A673 (cell line): ENCODE measurements around the gene NHLRC4. TPM values are rescaled to one million over a fixed set of nuclear protein-coding genes. Genes with fewer than 3 reads are reported as not detected.
A peak's percentile ranks its signal among the peaks of the same experiment; 100 is the strongest.

Experiments used
- BruUV-seq: library from RNA; stranded (reverse); fragments of 400-500 nt; replicated peaks from 2 replicates; lab custom pipeline; 2021; lab: Mats Ljungman, UMichigan
- CTCF ChIA-PET: fragments of 300-600 bp; sonication (Branson Sonifier 250); formaldehyde crosslinking; loops from one replicate; lab custom pipeline; 2022; ENCODE audit warnings: antibody characterized with exemption; lab: Charles Lee
- POLR2A ChIA-PET: fragments of 300-600 bp; sonication (Branson Sonifier 250); formaldehyde crosslinking; loops from one replicate; lab custom pipeline; 2022; ENCODE audit warnings: antibody characterized with exemption; ENCODE audit not compliant: low non-redundant PET; lab: Charles Lee
- DNase-seq: peaks from one replicate; pipeline ENCODE4 v3.0.0-alpha.2; 2015; ENCODE audit warnings: low spot score
- H3K27ac ChIP-seq: fragments of 200-600 bp; sonication (generic); 2 replicates; pipeline ENCODE4 v1.5.1; 2016; ENCODE audit warnings: mixed run types, low read depth, mild to moderate bottlenecking, mixed read lengths, antibody characterized with exemption, low read length; ENCODE audit not compliant: poor library complexity, severe bottlenecking
- H3K27me3 ChIP-seq: fragments of 200-600 bp; sonication (generic); replicated peaks from 2 replicates; pipeline ENCODE4 v1.6.1; 2017; ENCODE audit warnings: mixed run types, low read depth, mild to moderate bottlenecking, mixed read lengths, antibody characterized with exemption, low read length; ENCODE audit not compliant: insufficient read depth, poor library complexity
- H3K36me3 ChIP-seq: fragments of 200-600 bp; sonication (generic); 2 replicates; pipeline ENCODE4 v1.6.1; 2016; ENCODE audit warnings: mixed run types, mild to moderate bottlenecking, mixed read lengths, antibody characterized with exemption, low read length; ENCODE audit not compliant: insufficient read depth, poor library complexity, severe bottlenecking
- H3K4me1 ChIP-seq: fragments of 200-600 bp; sonication (generic); 2 replicates; pipeline ENCODE4 v1.6.1; 2017; ENCODE audit warnings: mixed run types, mild to moderate bottlenecking, mixed read lengths, antibody characterized with exemption, low read length; ENCODE audit not compliant: insufficient read depth, poor library complexity, severe bottlenecking
- H3K4me3 ChIP-seq: fragments of 200-600 bp; sonication (generic); 2 replicates; pipeline ENCODE4 v1.5.1; 2016; ENCODE audit warnings: low read depth, mixed run types, mild to moderate bottlenecking, mixed read lengths, low read length; ENCODE audit not compliant: poor library complexity, severe bottlenecking
- H3K9me3 ChIP-seq: fragments of 200-600 bp; sonication (generic); 2 replicates; pipeline ENCODE4 v1.6.1; 2016; ENCODE audit warnings: mixed run types, low read depth, mild to moderate bottlenecking, mixed read lengths, antibody characterized with exemption, low read length; ENCODE audit not compliant: poor library complexity, severe bottlenecking
- CTCF ChIP-seq: fragments of 300-800, 200-600 bp; sonication (generic); conservative IDR thresholded peaks from 2 replicates; pipeline ENCODE4 v1.5.1; 2017; ENCODE audit warnings: low read depth, mild to moderate bottlenecking, antibody characterized with exemption, low read length, moderate library complexity, mixed read lengths
- EZH2 ChIP-seq: fragments of 200-600 bp; sonication (generic); IDR thresholded peaks from 2 replicates; pipeline ENCODE4 v1.6.1; 2017; ENCODE audit warnings: borderline replicate concordance, low read depth, mild to moderate bottlenecking, mixed read lengths, antibody characterized with exemption, low read length; ENCODE audit not compliant: poor library complexity, severe bottlenecking
- intact Hi-C: fragments of 100-400 bp; cut with micrococcal nuclease; formaldehyde crosslinking; loops from one replicate; pipeline ENCODE4 v1.10.0; 2022; ENCODE audit not compliant: unreplicated experiment
- total RNA-seq: library from RNA; stranded (reverse); gene quantifications from 2 replicates; pipeline ENCODE4 v1.2.3, GENCODE V29; 2021

Gene NHLRC4
- total RNA-seq, 1 experiment from 2014 or later = 0.21 TPM

- no peaks in the 10 kb centered on the region for H3K36me3 ChIP-seq
- ChIA-PET CTCF (no interaction called here), POLR2A (no interaction called here)
- no TSS peak for BruUV-seq
- H3K27me3 ChIP-seq = no peaks in the 10 kb centered on the region
- no peak overlapping the region for H3K4me3 ChIP-seq
- no peak for TF ChIP-seq EZH2
- TF ChIP-seq CTCF = 0 out of 2 replicates have a peak, but pooled peaks have one; percentile 17
- no peak for DNase-seq
- no peak overlapping the region for H3K27ac ChIP-seq
- H3K4me1 ChIP-seq = no peaks in the 10 kb centered on the region
- intact Hi-C loops = no loop called here
- no peaks in the 10 kb centered on the region for H3K9me3 ChIP-seq
These were observed 29.1 kb upstream of the NHLRC4 start for GRCh38 chr16:537415-538335.

GRCh38 chr16:539901-540530 is 26.8 kb upstream of the NHLRC4 start:
- Histone ChIP-seq H3K27ac (no peak overlapping the region), H3K36me3 (no peaks in the 10 kb centered on the region), H3K4me1 (no peaks in the 10 kb centered on the region), H3K9me3 (no peaks in the 10 kb centered on the region), H3K4me3 (no peak overlapping the region), H3K27me3 (no peaks in the 10 kb centered on the region)
- BruUV-seq = no TSS peak
- intact Hi-C loops = no loop called here
- POLR2A ChIA-PET = no interaction called here
- CTCF ChIA-PET = no interaction called here
- TF ChIP-seq CTCF (no peak), EZH2 (no peak)
- no peak for DNase-seq

- CTCF ChIA-PET = no interaction called here
These were observed 26.0 kb upstream of the NHLRC4 start for GRCh38 chr16:540645-541340.

More at GRCh38 chr16:540645-541340, 26.0 kb upstream of the NHLRC4 start:
- BruUV-seq = no TSS peak
- Histone ChIP-seq H3K4me1 (no peaks in the 10 kb centered on the region), H3K4me3 (no peak overlapping the region), H3K27ac (no peak overlapping the region), H3K36me3 (no peaks in the 10 kb centered on the region), H3K27me3 (no peaks in the 10 kb centered on the region), H3K9me3 (no peaks in the 10 kb centered on the region)
- TF ChIP-seq CTCF (no peak), EZH2 (no peak)
- intact Hi-C loops = no loop called here
- POLR2A ChIA-PET = no interaction called here
- no peak for DNase-seq
